GM20431 (cell line): Measurements from ENCODE around the gene ZNF653.
"Not testable (repeated sequence)": the region's sequence is repeated elsewhere in the genome, so short reads cannot be mapped to it uniquely, and the experiment has no call there.

ENCODE experiments used
- in situ Hi-C: fragments of 300-500 bp; cut with MseI, MboI; formaldehyde crosslinking; loops from one replicate; pipeline ENCODE4 v1.15.0; 2020; ENCODE audit warnings: low sequenced_read_pairs; ENCODE audit not compliant: unreplicated experiment

ZNF653 gene

GRCh38 chr19:11458912-11459311 lies 46.7 kb downstream of the ZNF653 start:
- in situ Hi-C loops = not testable (repeated sequence)

GRCh38 chr19:11458236-11458900 lies 47.3 kb downstream of the ZNF653 start:
- in situ Hi-C loops = no loop called here

GRCh38 chr19:11457831-11458230 lies 47.8 kb downstream of the ZNF653 start:
- in situ Hi-C loops = no loop called here

GRCh38 chr19:11457115-11457514 lies 48.5 kb downstream of the ZNF653 start:
- in situ Hi-C loops = no loop called here

GRCh38 chr19:11456659-11457058 lies 49.0 kb downstream of the ZNF653 start:
- in situ Hi-C loops = no loop called here

- in situ Hi-C loops = not testable (repeated sequence)
Observed at GRCh38 chr19:11455233-11455554, 50.4 kb downstream of the ZNF653 start.

- in situ Hi-C loops = no loop called here
Observed at GRCh38 chr19:11453468-11454341, 51.9 kb downstream of the ZNF653 start.

GRCh38 chr19:11452620-11453310 lies 52.9 kb downstream of the ZNF653 start:
- in situ Hi-C loops = no loop called here

- in situ Hi-C loops = no loop called here
Observed at GRCh38 chr19:11451871-11452619, 53.6 kb downstream of the ZNF653 start.

GRCh38 chr19:11451327-11451870 lies 54.2 kb downstream of the ZNF653 start:
- in situ Hi-C loops = no loop called here

- in situ Hi-C loops = no loop called here
Observed at GRCh38 chr19:11450570-11451326, 54.9 kb downstream of the ZNF653 start.

- in situ Hi-C loops = no loop called here
Observed at GRCh38 chr19:11448923-11449554, 56.6 kb downstream of the ZNF653 start.

GRCh38 chr19:11448410-11448809 lies 57.2 kb downstream of the ZNF653 start:
- in situ Hi-C loops = no loop called here

- in situ Hi-C loops = no loop called here
Observed at GRCh38 chr19:11447347-11448262, 58.0 kb downstream of the ZNF653 start.

- in situ Hi-C loops = no loop called here
Observed at GRCh38 chr19:11446652-11447301, 58.9 kb downstream of the ZNF653 start.

- in situ Hi-C loops = no loop called here
Observed at GRCh38 chr19:11446271-11446651, 59.4 kb downstream of the ZNF653 start.

- in situ Hi-C loops = no loop called here
Observed at GRCh38 chr19:11445141-11445540, 60.5 kb downstream of the ZNF653 start.
